NCI-H226 (cell line): ENCODE results near the gene KRTAP3-1.
"Not testable (repeated sequence)": the region's sequence is repeated elsewhere in the genome, so short reads cannot be mapped to it uniquely, and the experiment has no call there.

Experiments
- DNase-seq: peaks from one replicate; pipeline ENCODE4 v3.0.0-alpha.2; 2015

KRTAP3-1 gene

GRCh38 chr17:41013606-41014005 is 4.7 kb upstream of the KRTAP3-1 start:
- DNase-seq: no peak

GRCh38 chr17:41013181-41013580 is 4.3 kb upstream of the KRTAP3-1 start:
- DNase-seq: no peak

DNA sequence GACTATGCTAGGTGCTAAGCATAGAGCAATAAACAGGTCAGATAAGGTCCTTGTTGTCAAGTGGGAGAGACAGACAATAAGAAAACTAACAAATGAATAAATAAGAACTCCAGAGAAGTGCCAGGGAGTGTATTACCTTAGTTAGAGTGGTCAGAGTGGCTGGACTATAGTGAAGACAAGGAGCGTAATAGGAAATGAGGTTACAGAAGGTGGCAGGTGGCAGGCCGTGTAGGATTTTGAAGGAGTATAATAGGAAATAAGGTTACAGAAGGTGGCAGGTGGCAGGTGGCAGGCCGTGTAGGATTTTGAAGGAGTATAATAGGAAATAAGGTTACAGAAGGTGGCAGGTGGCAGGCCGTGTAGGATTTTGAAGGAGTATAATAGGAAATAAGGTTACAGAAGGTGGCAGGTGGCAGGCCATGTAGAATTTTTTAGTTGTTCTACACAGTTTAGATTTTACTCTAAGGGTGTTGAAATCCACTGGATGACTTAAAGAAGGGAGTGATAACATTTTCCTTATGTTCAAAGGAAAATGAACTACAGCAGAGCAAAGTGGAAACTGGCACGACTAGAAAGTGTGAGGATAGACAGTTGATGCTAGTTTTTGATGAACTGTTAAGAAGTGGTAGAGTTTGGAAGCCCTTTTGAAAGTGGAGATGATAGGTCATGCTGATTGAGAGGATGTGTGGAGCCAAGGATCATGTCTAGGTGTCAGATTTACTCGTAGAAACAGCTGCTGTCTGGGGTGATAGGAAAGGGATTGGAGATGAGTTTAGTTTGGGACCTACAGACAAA is 3.6 kb upstream of the KRTAP3-1 start:
- no peak for DNase-seq

DNA sequence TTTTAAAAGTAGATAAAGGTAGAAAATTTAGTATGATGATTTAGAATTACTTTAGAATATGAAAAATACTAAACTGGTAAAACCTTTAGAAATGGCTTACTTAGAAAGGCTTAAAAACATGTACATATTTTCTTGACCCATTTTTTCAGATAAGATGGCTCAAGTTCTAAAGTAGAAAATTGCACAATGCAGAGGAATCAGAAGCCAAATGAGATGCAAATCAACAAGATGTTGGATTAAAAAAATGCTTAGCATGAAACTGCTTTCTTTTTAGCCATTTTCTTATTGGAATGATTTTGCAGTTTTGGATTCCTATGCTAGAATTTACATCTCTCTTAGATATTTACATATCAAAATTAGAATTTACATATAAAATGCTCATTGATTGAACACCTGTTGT is 1.5 kb upstream of the KRTAP3-1 start:
- no peak for DNase-seq

DNA sequence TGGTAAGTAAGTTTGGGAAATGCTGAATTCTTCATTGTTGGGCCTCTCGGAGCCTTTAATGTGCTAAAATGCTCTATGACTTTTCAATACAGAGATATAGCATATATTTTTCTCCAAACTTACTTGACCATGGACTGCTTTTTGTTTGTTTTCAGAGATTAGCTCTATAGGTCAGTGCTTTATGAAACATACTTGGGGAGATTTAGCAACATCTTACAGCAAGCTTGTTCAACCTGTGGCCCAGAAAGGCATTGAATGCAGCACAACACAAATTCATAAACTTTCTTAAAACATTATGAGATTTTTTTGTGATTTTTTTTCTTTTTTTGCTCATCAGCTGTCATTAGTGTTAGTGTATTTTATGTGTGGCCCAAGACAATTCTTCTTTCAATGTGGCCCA is 1.0 kb upstream of the KRTAP3-1 start:
- DNase-seq: no peak

GRCh38 chr17:41009301-41009760 is 403 bp upstream of the KRTAP3-1 start:
- DNase-seq: no peak

- no peak for DNase-seq
These were observed 4.5 kb downstream of the KRTAP3-1 start for GRCh38 chr17:41004397-41004796.

- no peak for DNase-seq
These were observed 5.0 kb downstream of the KRTAP3-1 start for GRCh38 chr17:41003926-41004325.

DNA sequence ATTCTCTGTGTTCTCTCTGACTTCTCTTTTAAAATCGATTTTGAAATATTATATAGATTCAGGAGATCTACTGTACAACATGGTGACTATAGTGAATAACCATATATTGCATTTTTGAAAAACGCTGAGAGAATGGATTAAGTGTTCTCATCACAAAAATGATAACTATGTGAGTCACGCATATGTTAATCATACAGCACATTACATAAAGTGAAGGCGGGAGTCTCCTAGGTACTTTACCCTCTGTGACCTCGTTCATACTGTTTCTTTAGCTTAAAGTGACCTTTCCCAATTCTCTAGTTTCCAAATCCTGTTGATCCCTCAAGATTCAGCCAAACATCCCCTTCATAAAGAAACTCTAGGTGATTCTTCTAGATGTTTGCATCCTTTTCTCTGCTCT is 6.1 kb downstream of the KRTAP3-1 start:
- DNase-seq: peak; percentile 34

- no peak for DNase-seq
These were observed 7.1 kb downstream of the KRTAP3-1 start for GRCh38 chr17:41001795-41002194.

GRCh38 chr17:40999563-40999962 is 9.4 kb downstream of the KRTAP3-1 start, which contains the start of gene KRTAP3-2:
Gene KRTAP3-2, minus strand, starts transcription at chr17:40999906. Its CDS starts 53 bp downstream, at chr17:40999853.
- DNase-seq: not testable (repeated sequence)

DNA sequence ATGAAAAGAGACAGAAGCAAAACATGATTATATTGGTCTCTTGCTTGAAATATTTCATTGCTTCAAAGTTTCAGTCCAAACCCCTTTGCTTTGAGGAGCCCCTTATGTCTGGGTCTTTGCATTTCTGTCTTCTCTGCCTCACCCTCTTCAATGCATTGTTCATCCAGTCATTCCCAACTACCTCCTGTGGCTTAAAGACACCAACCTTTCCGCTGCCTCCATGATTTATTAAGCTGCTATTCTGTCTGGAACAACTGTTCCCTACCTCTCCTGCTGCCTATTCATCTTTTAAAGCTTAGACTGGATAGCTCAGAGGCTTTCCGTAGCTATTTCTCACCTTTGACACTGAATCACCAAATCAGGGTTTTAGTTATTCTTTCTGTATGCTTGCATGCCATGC is 11.6 kb downstream of the KRTAP3-1 start:
- DNase-seq: no peak

- no peak for DNase-seq
These were observed 12.1 kb downstream of the KRTAP3-1 start for GRCh38 chr17:40996829-40997228.

DNA sequence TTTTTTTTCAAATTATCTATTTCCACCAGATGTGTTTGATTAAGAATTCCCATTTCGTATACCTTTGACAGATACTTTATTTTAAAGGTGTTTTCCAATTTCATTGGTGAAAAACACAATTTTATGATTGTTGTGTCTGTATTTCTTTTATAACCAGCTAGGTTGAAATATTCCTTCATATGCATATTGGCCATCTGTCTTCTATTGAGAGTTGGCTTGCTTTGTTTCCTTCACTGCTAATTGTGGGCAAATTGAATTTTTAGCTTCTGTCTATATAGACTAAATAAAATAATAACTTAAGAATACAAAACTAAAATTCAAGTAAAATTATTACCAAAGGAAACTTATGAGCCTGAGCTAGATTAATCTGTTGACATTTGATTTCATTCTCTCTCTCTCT is 13.8 kb downstream of the KRTAP3-1 start:
- no peak for DNase-seq

DNA sequence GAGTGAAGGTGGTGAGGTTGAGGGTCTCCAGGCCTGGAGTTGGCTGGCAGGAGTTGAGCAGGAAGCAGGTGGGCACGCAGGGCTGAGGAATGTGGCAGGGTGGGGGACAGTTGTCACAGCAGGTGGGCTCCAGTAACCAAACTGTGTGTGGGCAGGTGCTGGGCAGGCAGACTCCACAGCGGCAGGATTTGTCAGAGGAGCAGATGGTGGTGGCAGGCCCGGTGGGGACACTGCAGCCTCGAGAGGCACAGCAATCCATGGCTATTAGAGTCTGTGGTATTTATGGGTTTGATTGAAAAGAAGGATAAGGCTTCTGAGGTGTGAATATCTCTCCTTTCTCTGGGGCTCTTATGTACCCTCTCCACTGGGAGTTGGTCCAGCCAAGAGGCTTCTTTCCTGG is 15.1 kb downstream of the KRTAP3-1 start, which contains the start of gene KRTAP3-3:
Gene KRTAP3-3, minus strand, starts transcription at position 326 of the 400 bp plus-strand sequence. Its CDS starts 67 bp downstream, at position 259.
- DNase-seq: no peak

DNA sequence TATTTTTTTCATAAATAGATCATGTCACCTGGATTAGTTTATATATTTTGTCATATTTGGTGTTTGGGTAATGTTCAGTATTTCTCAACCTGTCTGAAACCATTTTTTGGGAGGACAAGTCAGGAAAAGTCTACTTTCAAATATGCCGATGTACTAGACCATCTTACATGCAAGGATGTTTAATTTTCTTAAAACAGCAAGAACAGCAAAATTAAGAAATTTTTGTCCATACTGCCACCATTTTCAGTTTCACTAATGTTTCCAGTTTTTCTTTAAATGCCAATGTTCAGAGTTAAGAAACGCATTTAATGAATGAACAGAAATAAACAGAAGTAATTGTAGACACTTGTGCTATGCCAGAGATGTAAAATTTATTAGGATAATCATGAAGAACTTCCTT is 15.8 kb downstream of the KRTAP3-1 start:
- no peak for DNase-seq

GRCh38 chr17:40992666-40993065 is 16.3 kb downstream of the KRTAP3-1 start:
- DNase-seq: no peak

- DNase-seq: no peak
These were observed 22.0 kb downstream of the KRTAP3-1 start for GRCh38 chr17:40986920-40987319.

DNA sequence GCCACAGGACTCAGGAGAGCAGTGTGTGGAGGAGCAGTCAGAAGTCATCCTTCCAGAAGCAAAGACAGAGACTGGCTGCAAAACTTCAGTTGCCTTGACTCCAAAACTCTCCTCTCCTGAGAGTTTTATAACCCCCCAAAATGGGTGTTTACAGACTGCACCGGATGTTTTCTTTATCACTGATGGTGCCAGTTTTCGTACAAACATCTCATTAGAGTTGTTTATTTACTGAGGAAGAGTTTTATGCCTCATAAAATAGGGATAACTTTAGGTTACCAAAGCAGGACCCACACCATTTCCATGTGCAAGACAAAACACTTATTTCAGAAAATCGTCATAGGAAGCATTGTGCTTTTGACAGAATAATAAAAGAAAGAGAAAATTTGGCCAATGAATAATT is 24.7 kb downstream of the KRTAP3-1 start, which contains the start of gene KRT40:
Gene KRT40, minus strand, starts transcription at position 101 of the 400 bp plus-strand sequence. Its CDS starts 53 bp downstream, at position 48.
- DNase-seq: no peak

GRCh38 chr17:40981115-40981514 is 27.8 kb downstream of the KRTAP3-1 start:
- no peak for DNase-seq

GRCh38 chr17:40980596-40980995 is 28.3 kb downstream of the KRTAP3-1 start:
- no peak for DNase-seq

- no peak for DNase-seq
These were observed 28.8 kb downstream of the KRTAP3-1 start for GRCh38 chr17:40980117-40980516.

GRCh38 chr17:40978575-40979151 is 30.3 kb downstream of the KRTAP3-1 start:
- no peak for DNase-seq

DNA sequence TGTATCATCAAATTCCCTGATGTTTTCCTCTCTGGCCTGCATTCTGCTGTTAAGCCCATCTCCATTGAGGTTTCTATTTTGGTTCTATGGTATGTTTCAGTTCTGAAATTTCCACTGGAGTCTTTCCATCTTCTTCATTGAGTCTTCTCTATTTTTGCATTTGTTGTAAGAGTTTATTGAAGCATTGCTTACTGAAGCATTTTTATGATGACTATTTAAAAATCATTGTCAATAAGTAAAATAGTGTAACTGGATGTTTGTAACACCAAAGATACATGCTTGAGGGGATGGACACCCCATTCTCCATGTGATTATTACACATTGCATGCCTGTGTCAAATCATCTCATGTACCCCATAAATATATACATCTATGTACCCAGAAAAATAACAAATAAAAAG is 33.4 kb downstream of the KRTAP3-1 start:
- no peak for DNase-seq
